ENCODE data around the gene MMP25. TPM values are rescaled to one million over a fixed set of nuclear protein-coding genes. Genes with fewer than 3 reads are reported as not detected.

The MMP25 gene
- total RNA-seq, 1 experiment from 2014 or later = 0.11 TPM

DNA sequence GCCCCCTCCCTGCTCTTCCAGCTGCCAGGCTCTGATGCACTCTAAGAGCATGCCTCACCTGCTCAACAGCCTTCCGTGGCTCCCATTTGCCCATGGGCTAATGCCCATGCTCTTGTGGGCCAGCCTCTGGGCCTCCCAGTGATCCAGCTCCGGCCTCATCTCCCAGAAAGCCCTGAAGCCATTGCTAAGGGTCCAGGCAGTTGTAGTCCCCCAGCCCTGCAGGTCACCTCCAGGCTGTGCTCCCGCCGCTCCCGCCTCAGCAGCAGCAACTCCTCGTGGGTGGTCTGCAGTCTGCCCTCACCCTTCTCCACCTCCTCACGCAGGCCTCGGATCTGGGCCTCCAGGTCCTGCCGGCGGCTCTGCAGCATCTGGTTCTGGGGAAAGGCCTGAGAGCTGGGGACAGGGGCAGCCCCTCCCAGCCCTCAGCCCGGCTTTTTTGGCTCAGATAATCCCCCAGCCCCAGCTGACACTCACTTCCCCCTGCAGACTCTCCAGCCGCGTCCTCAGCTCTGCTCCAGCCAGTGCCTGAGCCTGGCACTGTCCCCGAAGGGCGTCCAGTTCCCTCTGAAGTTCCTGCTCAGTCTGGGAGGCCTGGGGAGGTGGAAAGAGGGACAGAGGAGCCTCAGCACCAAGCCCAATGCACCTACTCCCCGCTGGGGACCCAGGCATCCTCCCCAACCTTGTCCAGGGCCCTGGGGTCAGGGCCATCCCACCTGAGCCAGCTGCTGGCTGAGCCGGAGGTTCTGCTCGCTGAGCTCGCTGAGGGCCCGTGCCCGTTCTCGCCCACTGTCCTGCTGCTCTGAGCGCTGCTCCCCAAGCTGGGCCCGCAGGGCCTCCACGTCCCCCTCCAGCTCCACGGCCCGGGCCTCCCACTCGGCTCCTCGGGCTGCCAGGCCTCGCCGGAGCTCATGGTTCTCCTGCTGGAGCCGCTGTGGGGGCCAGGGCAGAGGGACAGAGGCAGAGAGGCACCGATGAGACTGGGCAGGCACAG lies 15.8 kb upstream of the MMP25 start:
- DNase-seq = no peak
- Histone ChIP-seq H3K27me3 (replicated peaks; ENCODE audit: control insufficient read depth, insufficient read depth, low read length) (no peaks in the 10 kb centered on the region), H3K4me3 (ENCODE audit: low read depth, low read length) (no peak overlapping the region), H3K36me3 (ENCODE audit: control insufficient read depth, insufficient read depth, low read length) (peaks cover 6% of the 10 kb centered on the region), H3K4me1 (peaks cover 7% of the 10 kb centered on the region), H3K9me3 (no peaks in the 10 kb centered on the region)
- Mint-ChIP-seq H3K36me3 (ENCODE audit: insufficient read depth, unreplicated experiment) (peaks cover 41% of the 10 kb centered on the region), H3K4me3 (ENCODE audit: unreplicated experiment) (peak overlapping the region; percentile 12), H3K27ac (ENCODE audit: unreplicated experiment) (peak overlapping the region; percentile 57), H3K27me3 (ENCODE audit: insufficient read depth, unreplicated experiment) (no peaks in the 10 kb centered on the region), H3K4me1 (ENCODE audit: low read depth, unreplicated experiment) (peaks cover 7% of the 10 kb centered on the region), H3K9me3 (ENCODE audit: unreplicated experiment) (no peaks in the 10 kb centered on the region)
- ChIA-PET CTCF (interaction anchor here (0.5 to 2.9 kb wide), 12 partner anchors 9 to 662 kb away, joined by 3 to 33 read pairs (median 6); partner anchors contain the start of genes TNFRSF12A and ZNF205), POLR2A (no interaction called here)
- no TSS peak for BruUV-seq (replicated peaks)
- TF ChIP-seq, protein P1, sequence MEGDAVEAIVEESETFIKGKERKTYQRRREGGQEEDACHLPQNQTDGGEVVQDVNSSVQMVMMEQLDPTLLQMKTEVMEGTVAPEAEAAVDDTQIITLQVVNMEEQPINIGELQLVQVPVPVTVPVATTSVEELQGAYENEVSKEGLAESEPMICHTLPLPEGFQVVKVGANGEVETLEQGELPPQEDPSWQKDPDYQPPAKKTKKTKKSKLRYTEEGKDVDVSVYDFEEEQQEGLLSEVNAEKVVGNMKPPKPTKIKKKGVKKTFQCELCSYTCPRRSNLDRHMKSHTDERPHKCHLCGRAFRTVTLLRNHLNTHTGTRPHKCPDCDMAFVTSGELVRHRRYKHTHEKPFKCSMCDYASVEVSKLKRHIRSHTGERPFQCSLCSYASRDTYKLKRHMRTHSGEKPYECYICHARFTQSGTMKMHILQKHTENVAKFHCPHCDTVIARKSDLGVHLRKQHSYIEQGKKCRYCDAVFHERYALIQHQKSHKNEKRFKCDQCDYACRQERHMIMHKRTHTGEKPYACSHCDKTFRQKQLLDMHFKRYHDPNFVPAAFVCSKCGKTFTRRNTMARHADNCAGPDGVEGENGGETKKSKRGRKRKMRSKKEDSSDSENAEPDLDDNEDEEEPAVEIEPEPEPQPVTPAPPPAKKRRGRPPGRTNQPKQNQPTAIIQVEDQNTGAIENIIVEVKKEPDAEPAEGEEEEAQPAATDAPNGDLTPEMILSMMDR (IDR thresholded peaks at IDR 0.05; ENCODE audit: insufficient read depth in 1 of 2, low read depth in 1 of 2, low read length in 1 of 2, severe bottlenecking in 1 of 2, unreplicated experiment in 1 of 2) = no peak
- intact Hi-C loops (cut with micrococcal nuclease; ENCODE audit: unreplicated experiment) = no loop called here

DNA sequence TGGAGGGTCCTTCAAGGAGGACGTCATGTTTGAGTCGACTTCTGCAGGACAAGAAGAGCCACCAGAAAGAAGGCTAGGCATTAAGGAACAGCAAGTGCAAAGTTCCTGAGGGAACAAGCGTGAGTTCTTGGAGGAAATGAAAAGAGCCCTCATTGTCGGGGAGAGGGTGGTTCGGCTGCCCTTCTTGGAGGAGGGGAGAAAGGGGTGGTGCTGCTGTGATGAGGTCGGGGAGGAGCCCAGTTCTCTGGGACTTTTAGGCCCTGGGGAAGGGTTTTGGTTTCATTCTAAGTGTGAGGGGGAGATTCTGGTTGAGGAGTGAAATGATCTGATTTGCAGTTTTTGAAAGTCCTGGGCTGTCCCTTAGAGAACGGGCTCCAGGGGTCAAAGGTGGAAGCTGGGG lies 13.7 kb upstream of the MMP25 start:
- Histone ChIP-seq H3K4me3 (ENCODE audit: low read depth, low read length) (no peak overlapping the region), H3K36me3 (ENCODE audit: control insufficient read depth, insufficient read depth, low read length) (0 out of 2 replicates have a peak, but pooled peaks cover 2% of the 10 kb centered on the region), H3K9me3 (no peaks in the 10 kb centered on the region), H3K27me3 (replicated peaks; ENCODE audit: control insufficient read depth, insufficient read depth, low read length) (no peaks in the 10 kb centered on the region), H3K4me1 (peaks cover 7% of the 10 kb centered on the region)
- no TSS peak for BruUV-seq (replicated peaks)
- Mint-ChIP-seq H3K4me3 (ENCODE audit: unreplicated experiment) (no peak overlapping the region), H3K36me3 (ENCODE audit: insufficient read depth, unreplicated experiment) (peaks cover 22% of the 10 kb centered on the region), H3K4me1 (ENCODE audit: low read depth, unreplicated experiment) (no peaks in the 10 kb centered on the region), H3K9me3 (ENCODE audit: unreplicated experiment) (no peaks in the 10 kb centered on the region), H3K27ac (ENCODE audit: unreplicated experiment) (no peak overlapping the region), H3K27me3 (ENCODE audit: insufficient read depth, unreplicated experiment) (no peaks in the 10 kb centered on the region)
- TF ChIP-seq, protein P1 (IDR thresholded peaks at IDR 0.05; ENCODE audit: insufficient read depth in 1 of 2, low read depth in 1 of 2, low read length in 1 of 2, severe bottlenecking in 1 of 2, unreplicated experiment in 1 of 2) = no peak
- no peak for DNase-seq
- POLR2A ChIA-PET = no interaction called here
- intact Hi-C loops (cut with micrococcal nuclease; ENCODE audit: unreplicated experiment) = no loop called here
- CTCF ChIA-PET = interaction anchor here (1.3 to 2.3 kb wide), 4 partner anchors 12 to 91 kb away, joined by 4 to 21 read pairs (median 8); no protein-coding TSS in a partner anchor

DNA sequence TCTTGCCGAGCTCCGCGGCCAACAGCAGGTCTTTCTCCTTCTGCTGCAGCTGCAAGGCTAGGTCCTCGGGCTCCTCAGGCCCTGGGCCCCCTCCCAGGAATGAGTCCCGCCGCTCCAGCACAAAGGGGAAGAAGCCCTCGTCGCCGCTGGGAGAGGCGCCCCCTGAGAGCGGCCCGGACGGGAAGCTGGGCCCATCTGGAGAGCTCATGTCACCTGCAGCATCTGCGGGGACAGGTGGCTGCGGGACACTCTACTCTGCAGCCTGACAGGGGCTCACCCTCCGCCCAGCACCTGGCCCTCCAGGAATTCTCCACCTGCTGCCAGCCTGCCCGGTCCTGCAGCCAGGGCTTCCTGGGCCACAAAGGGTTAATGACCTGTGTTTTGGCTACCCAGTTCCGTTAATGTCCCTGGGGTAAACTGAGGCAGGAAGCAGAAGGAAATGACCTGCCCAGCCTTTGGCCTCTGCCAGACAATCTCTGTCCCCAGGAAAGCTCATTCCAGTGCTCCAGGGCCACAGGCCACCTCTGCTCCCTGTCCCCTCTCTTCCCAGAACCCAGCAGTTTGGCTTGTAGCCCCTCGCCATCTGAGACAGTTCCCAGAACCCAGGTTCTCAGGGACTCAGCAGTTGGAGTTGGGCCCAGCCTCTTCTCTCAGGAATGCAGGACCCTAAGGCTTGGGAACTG lies 10.9 kb upstream of the MMP25 start:
- peaks cover 6% of the 10 kb centered on the region for H3K36me3 Mint-ChIP-seq (ENCODE audit: insufficient read depth, unreplicated experiment)
- intact Hi-C loops (cut with micrococcal nuclease; ENCODE audit: unreplicated experiment) = no loop called here

More for the DNA sequence above, 10.9 kb upstream of the MMP25 start:
- Histone ChIP-seq H3K27me3 (replicated peaks; ENCODE audit: control insufficient read depth, insufficient read depth, low read length) (no peaks in the 10 kb centered on the region), H3K36me3 (ENCODE audit: control insufficient read depth, insufficient read depth, low read length) (no peaks in the 10 kb centered on the region), H3K4me1 (peaks cover 4% of the 10 kb centered on the region), H3K9me3 (no peaks in the 10 kb centered on the region), H3K4me3 (ENCODE audit: low read depth, low read length) (peak overlapping the region; percentile 67)
- no peaks in the 10 kb centered on the region for H3K27me3 Mint-ChIP-seq (ENCODE audit: insufficient read depth, unreplicated experiment)
- BruUV-seq (replicated peaks) = no TSS peak
- peak overlapping the region; percentile 35 for H3K27ac Mint-ChIP-seq (ENCODE audit: unreplicated experiment)
- H3K4me1 Mint-ChIP-seq (ENCODE audit: low read depth, unreplicated experiment) = no peaks in the 10 kb centered on the region
- POLR2A ChIA-PET = interaction anchor here (1.3 kb wide), 1 partner anchor 15 kb away, joined by 3 read pairs; the partner anchor contains the start of gene TNFRSF12A
- H3K4me3 Mint-ChIP-seq (ENCODE audit: unreplicated experiment) = peak overlapping the region; percentile 73
- no peak for DNase-seq
- TF ChIP-seq, protein P1 (IDR thresholded peaks at IDR 0.05; ENCODE audit: insufficient read depth in 1 of 2, low read depth in 1 of 2, low read length in 1 of 2, severe bottlenecking in 1 of 2, unreplicated experiment in 1 of 2) = no peak
- CTCF ChIA-PET = interaction anchor here (0.6 to 1.1 kb wide), 2 partner anchors 19 to 23 kb away, joined by 3 to 6 read pairs; no protein-coding TSS in a partner anchor
- no peaks in the 10 kb centered on the region for H3K9me3 Mint-ChIP-seq (ENCODE audit: unreplicated experiment)
